GM23338 (cell line): Measurements from ENCODE around the gene VASN. TPM values are rescaled to one million over a fixed set of nuclear protein-coding genes. Genes with fewer than 3 reads are reported as not detected.

Source experiments
- ATAC-seq: fragments of 200-7000 bp; cut with Tn5 transposase; 3 replicates; pipeline ENCODE4 v1.9.1; 2020
- DNase-seq: peaks from one replicate; pipeline ENCODE4 v3.0.0-alpha.2; 2015; ENCODE audit warnings: low spot score
- H2AFZ ChIP-seq: fragments of 200-600 bp; sonication (generic); 2 replicates; pipeline ENCODE4 v1.8.0; 2016; ENCODE audit warnings: antibody characterized with exemption, mild to moderate bottlenecking, moderate library complexity
- H3F3A ChIP-seq: fragments of 200-600 bp; sonication (generic); replicated peaks from 2 replicates; pipeline ENCODE4 v1.8.0; 2017; ENCODE audit warnings: antibody characterized with exemption, mixed run types, low read depth
- H3K27ac ChIP-seq: fragments of 200-600 bp; sonication (generic); 2 replicates; pipeline ENCODE4 v1.6.1; 2016; ENCODE audit warnings: low read depth
- H3K27me3 ChIP-seq: fragments of 200-600 bp; sonication (generic); 2 replicates; pipeline ENCODE4 v1.8.0; 2016; ENCODE audit warnings: mild to moderate bottlenecking, mixed run types, moderate library complexity; ENCODE audit not compliant: insufficient read depth
- H3K36me3 ChIP-seq: fragments of 200-600 bp; sonication (generic); 2 replicates; pipeline ENCODE4 v1.8.0; 2016; ENCODE audit warnings: mild to moderate bottlenecking; ENCODE audit not compliant: insufficient read depth
- H3K4me1 ChIP-seq: fragments of 200-600 bp; sonication (generic); 2 replicates; pipeline ENCODE4 v1.8.0; 2016; ENCODE audit warnings: mild to moderate bottlenecking, moderate library complexity; ENCODE audit not compliant: insufficient read depth
- H3K4me2 ChIP-seq: fragments of 200-600 bp; sonication (generic); 2 replicates; pipeline ENCODE4 v1.7.1; 2017; ENCODE audit warnings: mixed run types
- H3K4me3 ChIP-seq: fragments of 200-600 bp; sonication (generic); 2 replicates; pipeline ENCODE4 v1.6.1; 2016; ENCODE audit warnings: mixed run types
- H3K79me2 ChIP-seq: fragments of 200-600 bp; sonication (generic); replicated peaks from 2 replicates; pipeline ENCODE4 v1.8.0; 2017; ENCODE audit warnings: mild to moderate bottlenecking; ENCODE audit not compliant: insufficient read depth
- H3K9me2 ChIP-seq: fragments of 200-600 bp; sonication (generic); 2 replicates; pipeline ENCODE4 v1.8.0; 2017; ENCODE audit not compliant: insufficient read depth
- H4K20me1 ChIP-seq: fragments of 200-600 bp; sonication (generic); replicated peaks from 2 replicates; pipeline ENCODE4 v1.8.0; 2017; ENCODE audit warnings: mild to moderate bottlenecking; ENCODE audit not compliant: insufficient read depth
- H3K27ac Mint-ChIP-seq: 2 replicates; pipeline ENCODE4 v1.8.0; 2020; ENCODE audit warnings: inconsistent platforms, mild to moderate bottlenecking, moderate library complexity, mixed read lengths
- H3K27me3 Mint-ChIP-seq: 3 replicates; pipeline ENCODE4 v1.8.0; 2022; ENCODE audit warnings: low read depth, mild to moderate bottlenecking, moderate library complexity, mixed read lengths, inconsistent platforms; ENCODE audit not compliant: insufficient read depth, poor library complexity
- H3K36me3 Mint-ChIP-seq: 3 replicates; pipeline ENCODE4 v1.8.0; 2021; ENCODE audit warnings: low read depth, mild to moderate bottlenecking, inconsistent platforms, moderate library complexity, mixed read lengths
- H3K4me1 Mint-ChIP-seq: 3 replicates; pipeline ENCODE4 v1.8.0; 2020; ENCODE audit warnings: mild to moderate bottlenecking, inconsistent platforms, mixed read lengths
- H3K4me3 Mint-ChIP-seq: 3 replicates; pipeline ENCODE4 v1.8.0; 2021; ENCODE audit warnings: moderate library complexity, mild to moderate bottlenecking, inconsistent platforms, mixed read lengths
- H3K9me3 Mint-ChIP-seq: 3 replicates; pipeline ENCODE4 v1.8.0; 2020; ENCODE audit warnings: moderate library complexity, mild to moderate bottlenecking, inconsistent platforms, mixed read lengths
- CREB1 ChIP-seq: fragments of 250-450 bp; sonication (Bioruptor Pico); IDR thresholded peaks from 2 replicates; pipeline ENCODE4 v1.5.0; 2020; ENCODE audit warnings: low read depth, mild to moderate bottlenecking, moderate library complexity
- EZH2 ChIP-seq: fragments of 200-600 bp; sonication (generic); IDR thresholded peaks from one replicate; pipeline ENCODE4 v1.8.0; 2017; ENCODE audit warnings: antibody characterized with exemption, mild to moderate bottlenecking, low read depth; ENCODE audit not compliant: unreplicated experiment
- EZH2phosphoT487 ChIP-seq: fragments of 200-600 bp; sonication (generic); IDR thresholded peaks from one replicate; pipeline ENCODE4 v1.8.1; 2018; ENCODE audit warnings: antibody characterized with exemption; ENCODE audit not compliant: unreplicated experiment
- JUNB ChIP-seq: IDR thresholded peaks from one replicate; pipeline ENCODE4 v1.6.1; 2016; ENCODE audit warnings: antibody characterized with exemption; ENCODE audit not compliant: unreplicated experiment
- NANOG ChIP-seq: IDR thresholded peaks from 2 replicates; pipeline ENCODE4 v1.6.1; 2016; ENCODE audit warnings: antibody characterized with exemption, borderline replicate concordance
- POLR2AphosphoS5 ChIP-seq: IDR thresholded peaks from 2 replicates; pipeline ENCODE4 v1.6.1; 2016; ENCODE audit warnings: antibody characterized with exemption, low read depth
- STAT1 ChIP-seq: IDR thresholded peaks from one replicate; pipeline ENCODE4 v1.6.1; 2016; ENCODE audit warnings: antibody characterized with exemption; ENCODE audit not compliant: unreplicated experiment
- ZNF114 ChIP-seq: fragments of 250-450 bp; sonication (Bioruptor Pico); IDR thresholded peaks from 2 replicates; pipeline ENCODE4 v1.5.0; 2020; ENCODE audit warnings: mild to moderate bottlenecking, moderate library complexity
- ZNF331 ChIP-seq: fragments of 250-450 bp; sonication (Bioruptor Pico); IDR thresholded peaks from 2 replicates; pipeline ENCODE4 v1.5.0; 2020; ENCODE audit warnings: low read depth, mild to moderate bottlenecking, moderate library complexity
- polyA plus RNA-seq: library from polyadenylated mRNA; unstranded; fragments of >200 nt; fragmentation: Nextera tagmentation; extraction: Ambion mirVana; gene quantifications from 2 replicates; pipeline ENCODE4 v1.2.1, GENCODE V29; 2016
- total RNA-seq: library from RNA; depleted of rRNA; stranded (reverse); fragments of >200 nt; shearing (Covaris generic); gene quantifications from 2 replicates; pipeline ENCODE4 v1.2.3, GENCODE V29; 2014
- TF ChIP-seq, protein P1 (sequence below): fragments of 250-450 bp; sonication (Bioruptor Pico); IDR thresholded peaks from 2 replicates; pipeline ENCODE4 v1.5.0; 2020; ENCODE audit warnings: mild to moderate bottlenecking, moderate library complexity
- TF ChIP-seq, protein P2 (sequence below), 2 experiments: fragments of 200-600 bp in 1 of 2; sonication (generic) in 1 of 2; conservative IDR thresholded peaks; 2 replicates each; pipeline versions ENCODE4 v1.5.1 to v1.6.1; 2016 to 2017; ENCODE audit warnings: antibody characterized with exemption in 2 of 2, low read depth in 2 of 2, mild to moderate bottlenecking in 2 of 2, moderate library complexity in 1 of 2
- TF ChIP-seq, protein P3 (sequence below): IDR thresholded peaks from 2 replicates; pipeline ENCODE4 v1.6.1; 2016; ENCODE audit warnings: antibody characterized with exemption
- TF ChIP-seq, protein P4 (sequence below): IDR thresholded peaks from one replicate; pipeline ENCODE4 v1.6.1; 2018; ENCODE audit warnings: antibody characterized with exemption; ENCODE audit not compliant: unreplicated experiment

VASN gene
- total and polyA plus RNA-seq, 2 experiments from 2014 or later: 8.0 to 15.5 TPM

DNA sequence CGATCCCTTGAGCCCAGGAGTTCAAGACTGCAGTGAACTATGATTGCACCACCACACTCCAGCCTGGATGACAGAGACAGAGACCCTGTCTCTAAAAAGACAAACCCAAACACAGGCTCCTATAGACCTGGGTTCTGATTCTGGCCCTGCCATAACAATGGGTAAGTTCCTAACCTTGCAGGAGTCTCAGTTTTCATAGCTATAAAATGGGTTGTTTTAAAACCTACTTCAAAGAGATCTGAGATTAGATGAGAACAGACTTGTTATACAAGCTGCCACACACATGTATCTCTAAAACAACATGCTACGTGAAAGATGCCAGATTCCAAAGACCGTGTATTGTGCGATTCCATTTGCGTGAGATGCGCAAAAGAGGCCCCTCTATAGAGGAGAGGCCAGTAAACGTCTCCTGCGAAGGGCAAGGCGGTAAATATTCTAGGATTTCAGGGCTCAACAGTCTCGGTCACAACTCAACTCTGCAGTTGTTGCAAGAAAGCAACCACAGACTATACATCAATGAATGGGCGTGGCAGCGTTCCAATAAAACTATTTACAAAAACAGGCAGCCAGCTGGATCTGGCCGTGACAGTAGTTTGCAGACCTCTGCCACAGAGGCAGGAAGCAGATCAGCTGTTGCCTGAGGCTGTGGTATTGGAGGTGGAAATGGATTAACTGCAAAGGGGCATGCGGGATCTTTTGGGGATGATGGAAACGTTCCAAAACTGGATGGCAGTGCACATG, 38.9 kb downstream of the VASN start:
- no peak for DNase-seq
- H3K36me3 Mint-ChIP-seq: peaks cover 3% of the 10 kb centered on the region; the same call in 1 of the 3 replicates
- Histone ChIP-seq H3K36me3 (no peaks in the 10 kb centered on the region; the same call in 1 of the 2 replicates), H3K4me1 (peaks cover 5% of the 10 kb centered on the region; the same call in 1 of the 2 replicates), H3K27ac (no peak overlapping the region; the same call in 1 of the 2 replicates), H3K4me3 (no peak overlapping the region), H3F3A (peaks cover 4% of the 10 kb centered on the region; the same call in 1 of the 2 replicates), H3K27me3 (no peaks in the 10 kb centered on the region), H3K4me2 (no peak overlapping the region), H3K9me2 (no peaks in the 10 kb centered on the region), H4K20me1 (peaks cover 8% of the 10 kb centered on the region), H2AFZ (no peak overlapping the region), H3K79me2 (peaks cover 10% of the 10 kb centered on the region)
- H3K27ac Mint-ChIP-seq: no peak overlapping the region
- peaks cover 11% of the 10 kb centered on the region for H3K27me3 Mint-ChIP-seq
- peaks cover 8% of the 10 kb centered on the region for H3K4me1 Mint-ChIP-seq
- no peaks in the 10 kb centered on the region; the same call in 2 of the 3 replicates for H3K9me3 Mint-ChIP-seq
- no peak for ATAC-seq
- H3K4me3 Mint-ChIP-seq: no peak overlapping the region; the same call in 2 of the 3 replicates
- TF ChIP-seq, protein P1, sequence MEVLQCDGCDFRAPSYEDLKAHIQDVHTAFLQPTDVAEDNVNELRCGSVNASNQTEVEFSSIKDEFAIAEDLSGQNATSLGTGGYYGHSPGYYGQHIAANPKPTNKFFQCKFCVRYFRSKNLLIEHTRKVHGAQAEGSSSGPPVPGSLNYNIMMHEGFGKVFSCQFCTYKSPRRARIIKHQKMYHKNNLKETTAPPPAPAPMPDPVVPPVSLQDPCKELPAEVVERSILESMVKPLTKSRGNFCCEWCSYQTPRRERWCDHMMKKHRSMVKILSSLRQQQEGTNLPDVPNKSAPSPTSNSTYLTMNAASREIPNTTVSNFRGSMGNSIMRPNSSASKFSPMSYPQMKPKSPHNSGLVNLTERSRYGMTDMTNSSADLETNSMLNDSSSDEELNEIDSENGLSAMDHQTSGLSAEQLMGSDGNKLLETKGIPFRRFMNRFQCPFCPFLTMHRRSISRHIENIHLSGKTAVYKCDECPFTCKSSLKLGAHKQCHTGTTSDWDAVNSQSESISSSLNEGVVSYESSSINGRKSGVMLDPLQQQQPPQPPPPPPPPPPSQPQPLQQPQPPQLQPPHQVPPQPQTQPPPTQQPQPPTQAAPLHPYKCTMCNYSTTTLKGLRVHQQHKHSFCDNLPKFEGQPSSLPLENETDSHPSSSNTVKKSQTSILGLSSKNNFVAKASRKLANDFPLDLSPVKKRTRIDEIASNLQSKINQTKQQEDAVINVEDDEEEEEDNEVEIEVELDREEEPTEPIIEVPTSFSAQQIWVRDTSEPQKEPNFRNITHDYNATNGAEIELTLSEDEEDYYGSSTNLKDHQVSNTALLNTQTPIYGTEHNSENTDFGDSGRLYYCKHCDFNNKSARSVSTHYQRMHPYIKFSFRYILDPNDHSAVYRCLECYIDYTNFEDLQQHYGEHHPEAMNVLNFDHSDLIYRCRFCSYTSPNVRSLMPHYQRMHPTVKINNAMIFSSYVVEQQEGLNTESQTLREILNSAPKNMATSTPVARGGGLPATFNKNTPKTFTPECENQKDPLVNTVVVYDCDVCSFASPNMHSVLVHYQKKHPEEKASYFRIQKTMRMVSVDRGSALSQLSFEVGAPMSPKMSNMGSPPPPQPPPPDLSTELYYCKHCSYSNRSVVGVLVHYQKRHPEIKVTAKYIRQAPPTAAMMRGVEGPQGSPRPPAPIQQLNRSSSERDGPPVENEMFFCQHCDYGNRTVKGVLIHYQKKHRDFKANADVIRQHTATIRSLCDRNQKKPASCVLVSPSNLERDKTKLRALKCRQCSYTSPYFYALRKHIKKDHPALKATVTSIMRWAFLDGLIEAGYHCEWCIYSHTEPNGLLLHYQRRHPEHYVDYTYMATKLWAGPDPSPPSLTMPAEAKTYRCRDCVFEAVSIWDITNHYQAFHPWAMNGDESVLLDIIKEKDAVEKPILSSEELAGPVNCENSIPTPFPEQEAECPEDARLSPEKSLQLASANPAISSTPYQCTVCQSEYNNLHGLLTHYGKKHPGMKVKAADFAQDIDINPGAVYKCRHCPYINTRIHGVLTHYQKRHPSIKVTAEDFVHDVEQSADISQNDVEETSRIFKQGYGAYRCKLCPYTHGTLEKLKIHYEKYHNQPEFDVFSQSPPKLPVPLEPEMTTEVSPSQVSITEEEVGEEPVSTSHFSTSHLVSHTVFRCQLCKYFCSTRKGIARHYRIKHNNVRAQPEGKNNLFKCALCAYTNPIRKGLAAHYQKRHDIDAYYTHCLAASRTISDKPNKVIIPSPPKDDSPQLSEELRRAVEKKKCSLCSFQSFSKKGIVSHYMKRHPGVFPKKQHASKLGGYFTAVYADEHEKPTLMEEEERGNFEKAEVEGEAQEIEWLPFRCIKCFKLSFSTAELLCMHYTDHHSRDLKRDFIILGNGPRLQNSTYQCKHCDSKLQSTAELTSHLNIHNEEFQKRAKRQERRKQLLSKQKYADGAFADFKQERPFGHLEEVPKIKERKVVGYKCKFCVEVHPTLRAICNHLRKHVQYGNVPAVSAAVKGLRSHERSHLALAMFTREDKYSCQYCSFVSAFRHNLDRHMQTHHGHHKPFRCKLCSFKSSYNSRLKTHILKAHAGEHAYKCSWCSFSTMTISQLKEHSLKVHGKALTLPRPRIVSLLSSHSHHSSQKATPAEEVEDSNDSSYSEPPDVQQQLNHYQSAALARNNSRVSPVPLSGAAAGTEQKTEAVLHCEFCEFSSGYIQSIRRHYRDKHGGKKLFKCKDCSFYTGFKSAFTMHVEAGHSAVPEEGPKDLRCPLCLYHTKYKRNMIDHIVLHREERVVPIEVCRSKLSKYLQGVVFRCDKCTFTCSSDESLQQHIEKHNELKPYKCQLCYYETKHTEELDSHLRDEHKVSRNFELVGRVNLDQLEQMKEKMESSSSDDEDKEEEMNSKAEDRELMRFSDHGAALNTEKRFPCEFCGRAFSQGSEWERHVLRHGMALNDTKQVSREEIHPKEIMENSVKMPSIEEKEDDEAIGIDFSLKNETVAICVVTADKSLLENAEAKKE (CRISPR knock-in tag): no peak
- TF ChIP-seq POLR2AphosphoS5 (no peak), EZH2phosphoT487 (no peak), JUNB (no peak), ZNF331 (CRISPR knock-in tag) (no peak), ZNF114 (CRISPR knock-in tag) (no peak), EZH2 (no peak), NANOG (no peak), CREB1 (no peak), STAT1 (no peak)
- TF ChIP-seq, protein P2, sequence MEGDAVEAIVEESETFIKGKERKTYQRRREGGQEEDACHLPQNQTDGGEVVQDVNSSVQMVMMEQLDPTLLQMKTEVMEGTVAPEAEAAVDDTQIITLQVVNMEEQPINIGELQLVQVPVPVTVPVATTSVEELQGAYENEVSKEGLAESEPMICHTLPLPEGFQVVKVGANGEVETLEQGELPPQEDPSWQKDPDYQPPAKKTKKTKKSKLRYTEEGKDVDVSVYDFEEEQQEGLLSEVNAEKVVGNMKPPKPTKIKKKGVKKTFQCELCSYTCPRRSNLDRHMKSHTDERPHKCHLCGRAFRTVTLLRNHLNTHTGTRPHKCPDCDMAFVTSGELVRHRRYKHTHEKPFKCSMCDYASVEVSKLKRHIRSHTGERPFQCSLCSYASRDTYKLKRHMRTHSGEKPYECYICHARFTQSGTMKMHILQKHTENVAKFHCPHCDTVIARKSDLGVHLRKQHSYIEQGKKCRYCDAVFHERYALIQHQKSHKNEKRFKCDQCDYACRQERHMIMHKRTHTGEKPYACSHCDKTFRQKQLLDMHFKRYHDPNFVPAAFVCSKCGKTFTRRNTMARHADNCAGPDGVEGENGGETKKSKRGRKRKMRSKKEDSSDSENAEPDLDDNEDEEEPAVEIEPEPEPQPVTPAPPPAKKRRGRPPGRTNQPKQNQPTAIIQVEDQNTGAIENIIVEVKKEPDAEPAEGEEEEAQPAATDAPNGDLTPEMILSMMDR (conservative IDR thresholded peaks at IDR 0.05; ENCODE audit: low read depth in 2 of 2): no peak
- TF ChIP-seq, protein P3, sequence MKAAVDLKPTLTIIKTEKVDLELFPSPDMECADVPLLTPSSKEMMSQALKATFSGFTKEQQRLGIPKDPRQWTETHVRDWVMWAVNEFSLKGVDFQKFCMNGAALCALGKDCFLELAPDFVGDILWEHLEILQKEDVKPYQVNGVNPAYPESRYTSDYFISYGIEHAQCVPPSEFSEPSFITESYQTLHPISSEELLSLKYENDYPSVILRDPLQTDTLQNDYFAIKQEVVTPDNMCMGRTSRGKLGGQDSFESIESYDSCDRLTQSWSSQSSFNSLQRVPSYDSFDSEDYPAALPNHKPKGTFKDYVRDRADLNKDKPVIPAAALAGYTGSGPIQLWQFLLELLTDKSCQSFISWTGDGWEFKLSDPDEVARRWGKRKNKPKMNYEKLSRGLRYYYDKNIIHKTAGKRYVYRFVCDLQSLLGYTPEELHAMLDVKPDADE: no peak
- TF ChIP-seq, protein P4, sequence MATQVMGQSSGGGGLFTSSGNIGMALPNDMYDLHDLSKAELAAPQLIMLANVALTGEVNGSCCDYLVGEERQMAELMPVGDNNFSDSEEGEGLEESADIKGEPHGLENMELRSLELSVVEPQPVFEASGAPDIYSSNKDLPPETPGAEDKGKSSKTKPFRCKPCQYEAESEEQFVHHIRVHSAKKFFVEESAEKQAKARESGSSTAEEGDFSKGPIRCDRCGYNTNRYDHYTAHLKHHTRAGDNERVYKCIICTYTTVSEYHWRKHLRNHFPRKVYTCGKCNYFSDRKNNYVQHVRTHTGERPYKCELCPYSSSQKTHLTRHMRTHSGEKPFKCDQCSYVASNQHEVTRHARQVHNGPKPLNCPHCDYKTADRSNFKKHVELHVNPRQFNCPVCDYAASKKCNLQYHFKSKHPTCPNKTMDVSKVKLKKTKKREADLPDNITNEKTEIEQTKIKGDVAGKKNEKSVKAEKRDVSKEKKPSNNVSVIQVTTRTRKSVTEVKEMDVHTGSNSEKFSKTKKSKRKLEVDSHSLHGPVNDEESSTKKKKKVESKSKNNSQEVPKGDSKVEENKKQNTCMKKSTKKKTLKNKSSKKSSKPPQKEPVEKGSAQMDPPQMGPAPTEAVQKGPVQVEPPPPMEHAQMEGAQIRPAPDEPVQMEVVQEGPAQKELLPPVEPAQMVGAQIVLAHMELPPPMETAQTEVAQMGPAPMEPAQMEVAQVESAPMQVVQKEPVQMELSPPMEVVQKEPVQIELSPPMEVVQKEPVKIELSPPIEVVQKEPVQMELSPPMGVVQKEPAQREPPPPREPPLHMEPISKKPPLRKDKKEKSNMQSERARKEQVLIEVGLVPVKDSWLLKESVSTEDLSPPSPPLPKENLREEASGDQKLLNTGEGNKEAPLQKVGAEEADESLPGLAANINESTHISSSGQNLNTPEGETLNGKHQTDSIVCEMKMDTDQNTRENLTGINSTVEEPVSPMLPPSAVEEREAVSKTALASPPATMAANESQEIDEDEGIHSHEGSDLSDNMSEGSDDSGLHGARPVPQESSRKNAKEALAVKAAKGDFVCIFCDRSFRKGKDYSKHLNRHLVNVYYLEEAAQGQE: no peak
